HT1080 (cell line): ENCODE measurements around the gene PRICKLE1. TPM values are rescaled to one million over a fixed set of nuclear protein-coding genes. Genes with fewer than 3 reads are reported as not detected.

Experiments
- small RNA-seq: library from RNA; depleted of rRNA; stranded (forward); fragments of <200 nt; gene quantifications from one replicate; pipeline ENCODE3, GENCODE V24; 2014
- total RNA-seq: library from RNA; depleted of rRNA; stranded (reverse); fragments of >200 nt; shearing (Covaris generic); gene quantifications from 2 replicates; pipeline ENCODE4 v1.2.3, GENCODE V29; 2014

Gene PRICKLE1
- total RNA-seq, 1 experiment from 2014 or later: 8.6 TPM

Small RNA genes lying within 50 kb of the gene (small RNA-seq; reads per million reads assigned to genes)
- not detected for gene AC079600.1
- not detected for gene AC079600.2
- gene RF00019: not detected
